Lower leg skin (tissue), 4 donors: ENCODE results near the gene SMIM7. TPM values are rescaled to one million over a fixed set of nuclear protein-coding genes. Genes with fewer than 3 reads are reported as not detected.

Experiments used
- DNase-seq, 2 donors: peaks; one replicate each; pipeline ENCODE4 v3.0.0-alpha.2; 2019; ENCODE audit warnings: low spot score in 2 of 2
- H3K4me3 ChIP-seq: fragments of 200-600 bp; sonication (generic); 2 replicates; pipeline ENCODE4 v1.5.1; 2017; ENCODE audit warnings: mild to moderate bottlenecking, low read depth; ENCODE audit not compliant: poor library complexity, severe bottlenecking
- POLR2A ChIP-seq, 2 donors: fragments of 450-650 bp; IDR thresholded peaks; one replicate each; pipeline ENCODE4 v1.6.1; 2016 to 2017; ENCODE audit warnings: antibody characterized with exemption in 2 of 2, mild to moderate bottlenecking in 1 of 2, moderate library complexity in 1 of 2
- WGBS, 2 donors: methylation state at CpG; one replicate each; pipeline ENCODE4 v1.1.5; 2018; 5-methylcytosine and 5-hydroxymethylcytosine counted together
- intact Hi-C: fragments of 100-400 bp; cut with DNase I; formaldehyde crosslinking; loops from one replicate; pipeline ENCODE4 v1.15.0; 2023; ENCODE audit warnings: low total_unique reads
- total RNA-seq, 4 donors: library from RNA; depleted of rRNA; stranded (reverse); fragments of >200 nt; gene quantifications; one replicate each; pipeline ENCODE4 v1.1.0, GENCODE V29; 2016
- TF ChIP-seq, protein P1 (sequence below), 3 donors: fragments of 450-650 bp; IDR thresholded peaks; one replicate each; pipeline ENCODE4 v1.5.1; 2016; ENCODE audit warnings: antibody characterized with exemption in 3 of 3, mild to moderate bottlenecking in 3 of 3, moderate library complexity in 2 of 3

Gene SMIM7
- 100 to 1,000 TPM in 1 of 4 donors, 10 to 100 TPM in 3; 78.5 to 125 (median 95.4) TPM for total RNA-seq

DNA sequence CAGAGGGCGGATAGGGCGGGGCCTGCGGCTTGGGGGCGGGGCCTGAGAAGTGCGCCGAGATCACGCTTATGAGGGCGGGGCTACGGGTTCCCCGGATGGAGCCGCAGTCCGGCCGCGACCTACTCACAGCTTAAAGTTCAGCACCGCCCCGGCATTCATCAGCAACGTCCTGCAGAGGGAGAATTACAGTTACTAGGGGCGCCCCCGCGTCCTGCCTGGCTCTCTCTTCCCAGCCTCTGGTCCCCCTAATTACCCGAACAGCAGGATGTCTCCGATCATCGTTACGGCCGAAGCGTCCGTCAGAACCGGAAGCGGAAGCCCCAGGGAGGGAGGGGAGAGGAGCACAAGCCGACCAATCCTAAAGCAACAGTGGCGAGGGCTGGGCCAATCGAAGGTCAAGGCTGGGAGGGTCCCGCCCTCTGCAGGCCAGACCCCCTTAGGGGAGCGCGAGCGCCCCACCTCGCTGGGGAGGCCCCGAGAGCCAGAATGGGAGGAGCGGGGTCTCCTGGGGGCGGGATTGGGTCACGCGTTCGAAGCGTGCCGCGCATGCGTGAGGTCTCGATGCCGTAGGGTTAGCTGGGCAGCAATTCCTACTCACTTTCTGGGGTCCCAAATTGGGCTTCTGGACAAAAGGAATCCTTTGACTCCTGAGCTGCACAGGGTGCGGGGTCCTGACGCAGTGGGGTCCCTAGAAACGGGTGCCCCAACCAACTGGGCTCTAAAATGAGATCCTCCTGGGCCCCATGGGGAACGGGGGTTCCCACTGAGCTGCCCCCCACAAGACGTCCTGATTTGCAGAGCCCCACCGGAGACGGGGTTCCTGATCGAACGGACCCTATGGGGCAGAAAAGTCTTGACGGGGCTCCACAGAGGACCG is at the start of gene SMIM7:
Gene SMIM7 (minus strand): TSS at position 313 of the 877 bp plus-strand sequence. CDS start 34 bp downstream, at position 279.
- intact Hi-C loops, result no loop called here
- 0 to 1% methylated on average over 54 to 58 of the region's 60 CpGs for WGBS, 2 donors
- peak within 1 kb of the TSS; percentile 69 for H3K4me3 ChIP-seq
- DNase-seq, result peak; percentile 98 to 99
- TF ChIP-seq, protein P1, sequence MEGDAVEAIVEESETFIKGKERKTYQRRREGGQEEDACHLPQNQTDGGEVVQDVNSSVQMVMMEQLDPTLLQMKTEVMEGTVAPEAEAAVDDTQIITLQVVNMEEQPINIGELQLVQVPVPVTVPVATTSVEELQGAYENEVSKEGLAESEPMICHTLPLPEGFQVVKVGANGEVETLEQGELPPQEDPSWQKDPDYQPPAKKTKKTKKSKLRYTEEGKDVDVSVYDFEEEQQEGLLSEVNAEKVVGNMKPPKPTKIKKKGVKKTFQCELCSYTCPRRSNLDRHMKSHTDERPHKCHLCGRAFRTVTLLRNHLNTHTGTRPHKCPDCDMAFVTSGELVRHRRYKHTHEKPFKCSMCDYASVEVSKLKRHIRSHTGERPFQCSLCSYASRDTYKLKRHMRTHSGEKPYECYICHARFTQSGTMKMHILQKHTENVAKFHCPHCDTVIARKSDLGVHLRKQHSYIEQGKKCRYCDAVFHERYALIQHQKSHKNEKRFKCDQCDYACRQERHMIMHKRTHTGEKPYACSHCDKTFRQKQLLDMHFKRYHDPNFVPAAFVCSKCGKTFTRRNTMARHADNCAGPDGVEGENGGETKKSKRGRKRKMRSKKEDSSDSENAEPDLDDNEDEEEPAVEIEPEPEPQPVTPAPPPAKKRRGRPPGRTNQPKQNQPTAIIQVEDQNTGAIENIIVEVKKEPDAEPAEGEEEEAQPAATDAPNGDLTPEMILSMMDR (IDR thresholded peaks at IDR 0.05), result no peak
- peak in 1 of 2 donors; percentile 50 for TF ChIP-seq POLR2A (IDR thresholded peaks at IDR 0.05)

DNA sequence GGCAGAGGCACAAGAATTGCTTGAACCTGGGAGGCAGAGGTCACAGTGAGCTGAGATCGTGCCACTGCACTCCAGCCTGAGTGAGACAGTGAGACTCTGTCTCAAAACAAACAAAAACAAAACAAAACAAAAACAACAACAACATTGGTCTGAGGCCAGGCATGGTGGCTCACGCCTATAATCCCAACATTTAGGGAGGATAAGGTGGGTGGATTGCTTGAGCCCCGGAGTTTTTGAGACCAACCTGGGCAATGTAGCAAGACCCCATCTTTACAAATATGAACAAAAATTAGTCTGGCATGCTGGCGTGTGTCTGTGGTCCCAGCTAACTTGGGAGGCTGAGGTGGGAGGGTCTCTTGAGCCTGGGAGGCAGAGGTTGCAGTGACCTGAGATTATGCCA is 43.7 kb upstream of the SMIM7 start:
- no peak overlapping the region for H3K4me3 ChIP-seq
- intact Hi-C loops, result no loop called here
- 80 to 91% methylated on average over 4 of the region's 4 CpGs for WGBS, 2 donors
- TF ChIP-seq, protein P1 (IDR thresholded peaks at IDR 0.05), result no peak
- TF ChIP-seq POLR2A (IDR thresholded peaks at IDR 0.05), result no peak
- no peak for DNase-seq

GRCh38 chr19:16702123-16702522 is 42.2 kb upstream of the SMIM7 start:
- TF ChIP-seq POLR2A (IDR thresholded peaks at IDR 0.05), result no peak
- TF ChIP-seq, protein P1 (IDR thresholded peaks at IDR 0.05), result no peak
- peak in 1 of 2 donors; percentile 71 for DNase-seq
- intact Hi-C loops, result no loop called here
- WGBS, 2 donors, result 24 to 27% methylated on average over 6 of the region's 6 CpGs
- H3K4me3 ChIP-seq, result no peak overlapping the region

- TF ChIP-seq, protein P1 (IDR thresholded peaks at IDR 0.05), result no peak
- TF ChIP-seq POLR2A (IDR thresholded peaks at IDR 0.05), result no peak
- DNase-seq, result peak in 1 of 2 donors; percentile 46
- 27 to 39% methylated on average over 5 of the region's 5 CpGs for WGBS, 2 donors
- intact Hi-C loops, result no loop called here
- H3K4me3 ChIP-seq, result no peak overlapping the region
These were observed 39.0 kb upstream of the SMIM7 start for GRCh38 chr19:16698914-16699313.

GRCh38 chr19:16688084-16688483 is 28.1 kb upstream of the SMIM7 start:
- no peak overlapping the region for H3K4me3 ChIP-seq
- intact Hi-C loops, result no loop called here
- WGBS, 2 donors, result 93 to 94% methylated on average over 12 of the region's 12 CpGs
- DNase-seq, result no peak
- TF ChIP-seq POLR2A (IDR thresholded peaks at IDR 0.05), result no peak
- TF ChIP-seq, protein P1 (IDR thresholded peaks at IDR 0.05), result no peak
